HepG2 (cell line): ENCODE results near the gene TSSK6. TPM values are rescaled to one million over a fixed set of nuclear protein-coding genes. Genes with fewer than 3 reads are reported as not detected.

Source experiments
- ATAC-seq: fragments of 200-7000 bp; cut with Tn5 transposase; 3 replicates; pipeline ENCODE4 v1.9.1; 2020; ENCODE audit warnings: mild to moderate bottlenecking, moderate library complexity
- BruUV-seq: library from RNA; stranded (reverse); fragments of 400-500 nt; replicated peaks from 2 replicates; lab custom pipeline; 2021; lab: Mats Ljungman, UMichigan
- CTCF ChIA-PET: fragments of 300-600 bp; formaldehyde crosslinking; extraction: SDS; loops from one replicate; lab custom pipeline; 2021; ENCODE audit warnings: low total read pairs, inconsistent platforms, low intra/inter-chr PET ratio; lab: Yijun Ruan, JAX
- POLR2A ChIA-PET: fragments of 350-600 bp; sonication (Branson Sonifier 250); formaldehyde crosslinking; loops from one replicate; lab custom pipeline; 2020; ENCODE audit warnings: antibody characterized with exemption, inconsistent platforms; lab: Yijun Ruan, JAX
- DNase-seq: peaks from one replicate; pipeline ENCODE4 v3.0.0-alpha.2; 2015; ENCODE audit warnings: low spot score
- FAIRE-seq: peaks from 3 replicates; lab custom pipeline; 2011; peaks lifted over from hg19 to GRCh38; lab: Jason Lieb, UNC
- H2AFZ ChIP-seq: one replicate; pipeline ENCODE4 v1.6.1; 2011; ENCODE audit warnings: low read length, inconsistent platforms
- H3K27ac ChIP-seq: fragments of 300-600 bp; 3 replicates; pipeline ENCODE4 v1.8.0; 2011; ENCODE audit warnings: mixed run types, mild to moderate bottlenecking, mixed read lengths, low read length, inconsistent platforms; ENCODE audit not compliant: insufficient read depth; ENCODE audit errors: extremely low read length
- H3K27me3 ChIP-seq, 2 experiments: fragments of 200-600 bp in 1 of 2; 2 replicates in 1 of 2; 3 replicates in 1 of 2; pipeline versions ENCODE4 v1.6.0 to v1.8.0; 2011; ENCODE audit warnings: low read length in 2 of 2, mild to moderate bottlenecking in 2 of 2, moderate library complexity in 2 of 2, inconsistent platforms in 1 of 2; ENCODE audit not compliant: insufficient read depth in 2 of 2, control insufficient read depth in 1 of 2
- H3K36me3 ChIP-seq, 2 experiments: fragments of 200-600 bp in 1 of 2; replicated peaks in 1 of 2; 2 replicates in 1 of 2; 3 replicates in 1 of 2; pipeline versions ENCODE4 v1.5.1 to v1.8.0; 2011; ENCODE audit warnings: low read length in 2 of 2, inconsistent platforms in 1 of 2; ENCODE audit not compliant: insufficient read depth in 2 of 2, control insufficient read depth in 1 of 2
- H3K4me1 ChIP-seq: 2 replicates; pipeline ENCODE4 v1.5.1; 2012; ENCODE audit warnings: low read length, inconsistent platforms; ENCODE audit not compliant: insufficient read depth
- H3K4me2 ChIP-seq: 2 replicates; pipeline ENCODE4 v1.6.0; 2011; ENCODE audit warnings: low read depth, low read length, inconsistent platforms
- H3K4me3 ChIP-seq, 3 experiments: fragments of 200-600 bp in 1 of 3; sonication (generic), shearing (Covaris generic) in 1 of 3; replicated peaks in 1 of 3; 2 replicates each; pipeline ENCODE4 v1.5.1; 2011 to 2016; ENCODE audit warnings: low read length in 3 of 3, inconsistent platforms in 2 of 3, low read depth in 2 of 3, mild to moderate bottlenecking in 2 of 3, control low read depth in 1 of 3, mixed read lengths in 1 of 3; ENCODE audit not compliant: insufficient read depth in 1 of 3
- H3K79me2 ChIP-seq: one replicate; pipeline ENCODE4 v1.6.1; 2011; ENCODE audit warnings: low read length, inconsistent platforms; ENCODE audit not compliant: insufficient read depth
- H3K9ac ChIP-seq: 2 replicates; pipeline ENCODE4 v1.6.0; 2011; ENCODE audit warnings: mild to moderate bottlenecking, low read depth, low read length, inconsistent platforms; ENCODE audit not compliant: insufficient read depth
- H3K9me3 ChIP-seq: 2 replicates; pipeline ENCODE4 v1.5.1; 2012; ENCODE audit warnings: mild to moderate bottlenecking, low read length
- H4K20me1 ChIP-seq: 2 replicates; pipeline ENCODE4 v1.6.0; 2011; ENCODE audit warnings: inconsistent platforms, mild to moderate bottlenecking, low read length, moderate library complexity; ENCODE audit not compliant: insufficient read depth
- ATF7-NPFF ChIP-seq: sonication (generic); formaldehyde crosslinking; IDR thresholded peaks from 2 replicates; pipeline ENCODE4 v1.8.1; 2023; ENCODE audit warnings: mild to moderate bottlenecking, low read depth, missing genetic modification reagents, moderate library complexity
- BATF2 ChIP-seq: sonication (generic); formaldehyde crosslinking; IDR thresholded peaks from 2 replicates; pipeline ENCODE4 v1.8.0; 2022; ENCODE audit warnings: mild to moderate bottlenecking, missing genetic modification reagents, moderate library complexity
- CREM ChIP-seq, 2 experiments: sonication (generic) in 1 of 2; formaldehyde crosslinking in 1 of 2; IDR thresholded peaks; 2 replicates each; pipeline versions ENCODE4 v1.4.0 to v1.6.1; 2016 to 2020; ENCODE audit warnings: antibody characterized with exemption in 1 of 2, mild to moderate bottlenecking in 1 of 2, missing genetic modification reagents in 1 of 2
- CTCF ChIP-seq: sonication (generic); formaldehyde crosslinking; IDR thresholded peaks from 2 replicates; pipeline ENCODE4 v1.5.0; 2020; ENCODE audit warnings: mild to moderate bottlenecking, missing genetic modification reagents, moderate library complexity
- E2F1 ChIP-seq: sonication (generic); formaldehyde crosslinking; IDR thresholded peaks from 2 replicates; pipeline ENCODE4 v1.5.0; 2020; ENCODE audit warnings: missing genetic modification reagents
- ETS1 ChIP-seq: sonication (generic); formaldehyde crosslinking; IDR thresholded peaks from 2 replicates; pipeline ENCODE4 v1.4.0; 2020; ENCODE audit warnings: missing genetic modification reagents
- HDAC1 ChIP-seq: sonication (generic); formaldehyde crosslinking; IDR thresholded peaks from 2 replicates; pipeline ENCODE4 v1.5.1; 2020; ENCODE audit warnings: mild to moderate bottlenecking, missing genetic modification reagents
- MBD4 ChIP-seq: IDR thresholded peaks from 2 replicates; pipeline ENCODE4 v1.6.1; 2012; ENCODE audit warnings: low read length, inconsistent platforms, borderline replicate concordance
- MEIS1 ChIP-seq: sonication (generic); formaldehyde crosslinking; IDR thresholded peaks from 2 replicates; pipeline ENCODE4 v1.9.0; 2021; ENCODE audit warnings: mild to moderate bottlenecking, missing genetic modification reagents, moderate library complexity, borderline replicate concordance
- SIX1 ChIP-seq: sonication (generic); formaldehyde crosslinking; IDR thresholded peaks from 2 replicates; pipeline ENCODE4 v1.4.0; 2020; ENCODE audit warnings: missing genetic modification reagents, borderline replicate concordance
- SMC3 ChIP-seq: IDR thresholded peaks from 2 replicates; pipeline ENCODE4 v1.6.1; 2011; ENCODE audit warnings: low read length, improper control_type of control experiment
- TGIF2 ChIP-seq: IDR thresholded peaks from 2 replicates; pipeline ENCODE4 v1.6.1; 2016; ENCODE audit warnings: control low read depth, missing compliant biosample characterization
- XRCC5 ChIP-seq: fragments of 200-400 bp; formaldehyde crosslinking; optimal IDR thresholded peaks from 2 replicates; pipeline ENCODE3; 2017; ENCODE audit warnings: mild to moderate bottlenecking, low read length
- ZNF343 ChIP-seq: sonication (generic); formaldehyde crosslinking; IDR thresholded peaks from 2 replicates; pipeline ENCODE4 v1.4.0; 2020; ENCODE audit warnings: mild to moderate bottlenecking, missing genetic modification reagents
- ZNF557 ChIP-seq: sonication (generic); formaldehyde crosslinking; IDR thresholded peaks from 2 replicates; pipeline ENCODE4 v1.4.0; 2020; ENCODE audit warnings: missing genetic modification reagents
- ZNF749 ChIP-seq: sonication (generic); formaldehyde crosslinking; IDR thresholded peaks from 2 replicates; pipeline ENCODE4 v1.8.0; 2022; ENCODE audit warnings: mild to moderate bottlenecking, missing genetic modification reagents, moderate library complexity, borderline replicate concordance
- WGBS: methylation state at CpG from one replicate; pipeline ENCODE4 v1.1.6; 2017; ENCODE audit warnings: low lambda C conversion rate; 5-methylcytosine and 5-hydroxymethylcytosine counted together
- in situ Hi-C: cut with HindIII; loops from 2 replicates; pipeline ENCODE4 v1.10.0; 2017; ENCODE audit warnings: low pct_unique_long_range_greater_than_20kb; ENCODE audit not compliant: extremely low pct_ligation_motif_present
- intact Hi-C: fragments of 100-400 bp; cut with micrococcal nuclease; formaldehyde crosslinking; loops from one replicate; pipeline ENCODE4 v1.10.0; 2022; ENCODE audit not compliant: unreplicated experiment
- polyA plus RNA-seq, 8 experiments: library from polyadenylated mRNA; depleted of rRNA in 3 of 8; stranded (reverse) in 7 of 8; unstranded in 1 of 8; fragments of >200 nt; fragmentation: Illumina TruSeq in 4 of 8; extraction: Trizol in 4 of 8; gene quantifications; 2 replicates each; pipeline versions ENCODE4 v1.2.1 to v1.2.3, GENCODE V29; 2011 to 2016; ENCODE audit warnings: low read depth in 4 of 8, missing spikeins in 1 of 8, mixed read lengths in 1 of 8; ENCODE audit not compliant: insufficient read depth in 1 of 8
- total RNA-seq, 5 experiments: library from RNA; depleted of rRNA; stranded (reverse); fragments of >200 nt; fragmentation: Illumina TruSeq; extraction: Trizol; gene quantifications; 2 replicates each; pipeline ENCODE4 v1.2.3, GENCODE V29; 2016; ENCODE audit warnings: low read depth in 1 of 5

Gene TSSK6
- total and polyA plus RNA-seq, 2 of the 13 experiments (the other 11 are each of a cell fraction or from before 2014, with no cell fraction given), result 0.71 to 1.2 TPM

GRCh38 chr19:19477705-19478383 lies 37.5 kb downstream of the TSSK6 start (continued):
- no peak for TF ChIP-seq ZNF749 (CRISPR knock-in tag)
- no peak for TF ChIP-seq ATF7-NPFF (CRISPR knock-in tag)

- DNase-seq (peak; percentile 16), ATAC-seq (peak; percentile 71), FAIRE-seq (no peak)
- no peaks in the 10 kb centered on the region for H3K9me3 ChIP-seq
- H3K9ac ChIP-seq, result no peak overlapping the region
- CTCF ChIA-PET, result no interaction called here
- H3K27me3 ChIP-seq, result no peaks in the 10 kb centered on the region
- in situ Hi-C loops, result no loop called here
- BruUV-seq, result no TSS peak
- WGBS, result 90% methylated on average over 19 of the region's 19 CpGs
- no peaks in the 10 kb centered on the region for H3K4me1 ChIP-seq
- no peak overlapping the region for H2AFZ ChIP-seq
- POLR2A ChIA-PET, result interaction anchor here (1.2 kb wide), 1 partner anchor 71 kb away, joined by 4 read pairs; the partner anchor contains the start of gene GATAD2A
- no peak overlapping the region for H3K27ac ChIP-seq
- H3K79me2 ChIP-seq, result peaks cover 38% of the 10 kb centered on the region
- intact Hi-C loops, result loop anchor here (2.0 kb wide), 1 partner anchor 51 kb away; no protein-coding TSS in a partner anchor
- H3K4me2 ChIP-seq, result no peak overlapping the region
- no peak overlapping the region for H3K4me3 ChIP-seq
- peaks cover 4% of the 10 kb centered on the region; the same call in 1 of the 2 replicates for H4K20me1 ChIP-seq
- peaks cover 10 to 42% of the 10 kb centered on the region in 2 experiments for H3K36me3 ChIP-seq
- no peak for TF ChIP-seq XRCC5
- TF ChIP-seq CREM (IDR thresholded peaks at IDR 0.05), result no peak
- no peak for TF ChIP-seq CREM (CRISPR knock-in tag; IDR thresholded peaks at IDR 0.05)
- TF ChIP-seq SMC3, result 0 out of 2 replicates have a peak, but pooled peaks have one; percentile 15
- no peak for TF ChIP-seq ZNF557 (CRISPR knock-in tag)
- TF ChIP-seq HDAC1 (CRISPR knock-in tag), result no peak
- peak; percentile 33; the same call in 1 of the 2 replicates for TF ChIP-seq CTCF (CRISPR knock-in tag)
- TF ChIP-seq TGIF2 (CRISPR knock-in tag), result no peak
- TF ChIP-seq MEIS1 (CRISPR knock-in tag), result no peak
- TF ChIP-seq ZNF343 (CRISPR knock-in tag), result no peak
- TF ChIP-seq ETS1 (CRISPR knock-in tag), result no peak
- TF ChIP-seq SIX1 (CRISPR knock-in tag), result no peak
- no peak for TF ChIP-seq MBD4
- TF ChIP-seq BATF2 (CRISPR knock-in tag), result no peak
- no peak for TF ChIP-seq E2F1 (CRISPR knock-in tag)
These were observed 39.2 kb downstream of the TSSK6 start for GRCh38 chr19:19475849-19476828.
